ENCODE results near the gene NEU2. TPM values are rescaled to one million over a fixed set of nuclear protein-coding genes. Genes with fewer than 3 reads are reported as not detected.

The NEU2 gene
- total RNA-seq, 4 donors from 2014 or later, result not detected

DNA sequence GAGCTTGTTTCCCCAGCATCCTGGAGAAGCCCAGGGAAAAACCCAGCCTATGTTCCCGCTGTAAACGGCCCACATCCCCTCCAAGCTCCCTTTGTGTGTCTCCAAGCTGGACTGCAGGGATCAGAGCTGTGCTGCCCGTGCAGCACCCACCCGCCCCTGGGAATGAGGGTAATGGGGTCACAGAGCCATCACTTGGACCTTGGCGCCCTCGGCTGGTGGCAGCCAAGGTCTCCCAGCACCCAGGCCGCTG, 27.0 kb downstream of the NEU2 start:
- Histone ChIP-seq H3K4me3 (peak overlapping the region in 2 of 4 donors; percentile 50 to 71), H3K4me1 (peaks cover 19 to 42% (median 22%) of the 10 kb centered on the region in 3 donors), H3K27ac (peak overlapping the region; percentile 66 to 92 (median 78)), H3K9me3 (no peaks in the 10 kb centered on the region), H3K27me3 (no peaks in the 10 kb centered on the region), H3K36me3 (no peaks in the 10 kb centered on the region)
- intact Hi-C loops (cut with DNase I), result no loop called here
- 83% methylated on average over 3 of the region's 7 CpGs; no CpG with 5 or more reads in 1 of the 2 donors for WGBS, 2 donors
- no peak for TF ChIP-seq POLR2A (IDR thresholded peaks at IDR 0.05)
- TF ChIP-seq, protein P1, sequence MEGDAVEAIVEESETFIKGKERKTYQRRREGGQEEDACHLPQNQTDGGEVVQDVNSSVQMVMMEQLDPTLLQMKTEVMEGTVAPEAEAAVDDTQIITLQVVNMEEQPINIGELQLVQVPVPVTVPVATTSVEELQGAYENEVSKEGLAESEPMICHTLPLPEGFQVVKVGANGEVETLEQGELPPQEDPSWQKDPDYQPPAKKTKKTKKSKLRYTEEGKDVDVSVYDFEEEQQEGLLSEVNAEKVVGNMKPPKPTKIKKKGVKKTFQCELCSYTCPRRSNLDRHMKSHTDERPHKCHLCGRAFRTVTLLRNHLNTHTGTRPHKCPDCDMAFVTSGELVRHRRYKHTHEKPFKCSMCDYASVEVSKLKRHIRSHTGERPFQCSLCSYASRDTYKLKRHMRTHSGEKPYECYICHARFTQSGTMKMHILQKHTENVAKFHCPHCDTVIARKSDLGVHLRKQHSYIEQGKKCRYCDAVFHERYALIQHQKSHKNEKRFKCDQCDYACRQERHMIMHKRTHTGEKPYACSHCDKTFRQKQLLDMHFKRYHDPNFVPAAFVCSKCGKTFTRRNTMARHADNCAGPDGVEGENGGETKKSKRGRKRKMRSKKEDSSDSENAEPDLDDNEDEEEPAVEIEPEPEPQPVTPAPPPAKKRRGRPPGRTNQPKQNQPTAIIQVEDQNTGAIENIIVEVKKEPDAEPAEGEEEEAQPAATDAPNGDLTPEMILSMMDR (IDR thresholded peaks at IDR 0.05), result no peak
- no peak for DNase-seq

DNA sequence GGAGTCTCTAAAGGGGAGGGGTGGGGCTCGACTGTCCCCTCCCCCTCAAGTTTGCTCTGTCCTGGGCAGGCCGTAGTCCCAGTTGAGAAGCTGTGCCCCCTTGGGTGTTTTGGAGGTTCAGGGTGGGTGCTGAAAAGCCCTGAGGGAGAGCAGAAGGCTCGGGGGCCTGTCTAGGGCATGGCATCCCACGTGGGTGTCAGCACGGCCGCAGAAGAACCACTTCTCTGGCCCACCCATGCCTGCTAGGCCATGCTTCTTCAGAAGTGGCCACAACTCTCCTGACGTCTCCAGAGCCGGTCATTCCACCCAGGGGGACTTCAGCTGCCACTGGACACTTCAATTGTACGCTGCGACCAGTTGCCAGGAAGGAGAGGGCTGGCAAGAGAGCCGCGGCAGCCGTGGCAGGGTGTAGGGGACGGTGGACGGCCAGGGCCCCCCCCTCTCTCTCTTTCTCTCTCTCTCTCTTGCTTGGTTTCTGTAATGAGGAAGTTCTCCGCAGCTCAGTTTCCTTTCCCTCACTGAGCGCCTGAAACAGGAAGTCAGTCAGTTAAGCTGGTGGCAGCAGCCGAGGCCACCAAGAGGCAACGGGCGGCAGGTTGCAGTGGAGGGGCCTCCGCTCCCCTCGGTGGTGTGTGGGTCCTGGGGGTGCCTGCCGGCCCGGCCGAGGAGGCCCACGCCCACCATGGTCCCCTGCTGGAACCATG, 27.5 kb downstream of the NEU2 start, which contains the start of gene INPP5D:
TSS of gene INPP5D (plus strand) at position 546 of the 704 bp plus-strand sequence. CDS start at position 683, 137 bp downstream.
- Histone ChIP-seq H3K4me3 (peak within 1 kb of the TSS; percentile 25 to 71 (median 40)), H3K9me3 (no peaks in the 10 kb centered on the region), H3K27ac (peak within 1 kb of the TSS; percentile 66 to 92 (median 78)), H3K4me1 (peaks cover 18 to 46% (median 22%) of the 10 kb centered on the region in 3 donors), H3K27me3 (no peaks in the 10 kb centered on the region), H3K36me3 (no peaks in the 10 kb centered on the region)
- no peak for DNase-seq
- TF ChIP-seq POLR2A (IDR thresholded peaks at IDR 0.05), result peak in 2 of 4 donors; percentile 48 to 77
- TF ChIP-seq, protein P1 (IDR thresholded peaks at IDR 0.05), result no peak
- WGBS, 2 donors, result 43 to 85% methylated on average over 9 to 16 of the region's 26 CpGs
- intact Hi-C loops (cut with DNase I), result no loop called here

DNA sequence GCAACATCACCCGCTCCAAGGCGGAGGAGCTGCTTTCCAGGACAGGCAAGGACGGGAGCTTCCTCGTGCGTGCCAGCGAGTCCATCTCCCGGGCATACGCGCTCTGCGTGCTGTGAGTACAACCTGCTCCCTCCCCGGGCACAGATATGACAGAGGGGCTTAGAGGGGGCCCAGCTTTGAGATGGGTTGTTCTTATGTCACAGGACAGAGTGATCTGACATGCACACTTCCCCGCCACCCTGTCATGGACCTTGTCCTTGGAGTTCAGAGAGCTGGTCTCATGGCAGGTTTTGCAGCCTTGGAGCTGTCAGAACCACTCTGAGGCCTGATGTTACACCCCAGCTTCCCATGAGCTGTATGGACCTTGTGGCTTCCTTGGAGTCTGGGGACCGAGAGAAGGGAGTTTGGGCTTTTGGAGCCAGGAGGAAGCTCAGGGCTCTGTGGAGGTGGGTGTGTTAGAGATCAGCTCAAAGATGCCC, 28.1 kb downstream of the NEU2 start:
- WGBS, 2 donors, result 67% methylated on average over 10 of the region's 13 CpGs; no CpG with 5 or more reads in 1 of the 2 donors
- TF ChIP-seq, protein P1 (IDR thresholded peaks at IDR 0.05), result no peak
- TF ChIP-seq POLR2A (IDR thresholded peaks at IDR 0.05), result no peak
- Histone ChIP-seq H3K27ac (peak overlapping the region; percentile 66 to 92 (median 78)), H3K4me3 (peak overlapping the region; percentile 25 to 71 (median 40)), H3K9me3 (no peaks in the 10 kb centered on the region), H3K4me1 (peaks cover 18 to 51% (median 22%) of the 10 kb centered on the region in 3 donors), H3K27me3 (no peaks in the 10 kb centered on the region), H3K36me3 (no peaks in the 10 kb centered on the region)
- no peak for DNase-seq
- intact Hi-C loops (cut with DNase I), result no loop called here

DNA sequence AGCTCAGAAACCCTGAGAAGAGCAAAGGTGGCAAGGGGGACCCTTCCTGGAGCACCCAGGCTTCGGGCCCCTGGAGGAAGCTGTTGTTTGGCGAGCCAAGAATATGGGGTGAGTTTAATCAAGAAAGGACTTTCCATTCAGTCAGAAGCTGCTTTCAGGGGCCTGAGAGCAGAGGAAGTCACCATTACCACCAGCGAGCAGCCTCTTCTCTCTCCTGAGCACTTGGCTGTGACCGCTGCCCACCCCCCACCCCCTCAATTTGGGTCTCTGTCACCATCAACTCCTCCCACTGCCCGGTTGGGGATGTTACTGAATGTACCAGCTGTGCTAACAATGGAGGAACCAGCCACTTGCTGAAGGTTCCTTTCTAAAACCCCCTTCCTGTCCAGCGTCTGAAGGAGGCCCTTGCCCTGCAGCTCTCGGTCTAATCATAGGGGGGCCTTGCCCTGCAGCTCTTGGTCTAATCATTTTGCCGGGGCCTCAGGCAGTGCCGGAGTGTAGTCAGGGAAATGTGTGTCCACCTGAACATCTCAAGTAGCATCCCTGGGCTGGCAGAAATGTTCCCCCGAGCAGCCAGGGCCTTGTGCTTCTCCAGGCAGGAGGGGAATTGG, 28.6 kb downstream of the NEU2 start:
- Histone ChIP-seq H3K27me3 (no peaks in the 10 kb centered on the region), H3K27ac (peak overlapping the region; percentile 66 to 92 (median 78)), H3K9me3 (no peaks in the 10 kb centered on the region), H3K4me3 (peak overlapping the region; percentile 25 to 71 (median 40)), H3K4me1 (peaks cover 18 to 56% (median 22%) of the 10 kb centered on the region in 3 donors), H3K36me3 (no peaks in the 10 kb centered on the region)
- TF ChIP-seq, protein P1 (IDR thresholded peaks at IDR 0.05), result no peak
- peak in 1 of 4 donors; percentile 18 for TF ChIP-seq POLR2A (IDR thresholded peaks at IDR 0.05)
- DNase-seq, result no peak
- intact Hi-C loops (cut with DNase I), result no loop called here
- WGBS, 2 donors, result 77 to 80% methylated on average over 1 to 3 of the region's 10 CpGs
